ENCODE measurements around the gene SEMA4F. TPM values are rescaled to one million over a fixed set of nuclear protein-coding genes. Genes with fewer than 3 reads are reported as not detected.

Gene SEMA4F
- total RNA-seq, 1 experiment from 2014 or later, result 6.6 TPM

- Histone ChIP-seq H3K14ac (ENCODE audit: insufficient read depth, low read length) (no peak overlapping the region), H3K79me2 (ENCODE audit: insufficient read depth, low read length) (no peaks in the 10 kb centered on the region), H3K79me1 (ENCODE audit: insufficient read depth, low read depth, low read length, poor library complexity, severe bottlenecking) (no peaks in the 10 kb centered on the region), H3K9me3 (ENCODE audit: control insufficient read depth, low read depth, low read length) (no peaks in the 10 kb centered on the region), H4K20me1 (ENCODE audit: control insufficient read depth, insufficient read depth, insufficient read length) (no peaks in the 10 kb centered on the region), H2BK12ac (ENCODE audit: insufficient read length, low read depth, low read length) (no peak overlapping the region), H3K23ac (ENCODE audit: insufficient read length, low read depth, low read length) (no peak overlapping the region), H4K91ac (ENCODE audit: insufficient read length, low read depth, low read length) (no peak overlapping the region), H2BK5ac (ENCODE audit: insufficient read length, low read length) (no peak overlapping the region), H3K56ac (ENCODE audit: insufficient read length, low read depth, low read length) (no peak overlapping the region), H4K5ac (ENCODE audit: insufficient read length, low read depth, low read length) (no peak overlapping the region), H3K4ac (ENCODE audit: low read depth, low read length) (no peak overlapping the region), H2AK5ac (ENCODE audit: insufficient read length, low read length) (no peak overlapping the region), H3K9ac (ENCODE audit: extremely low read depth, insufficient read length, low read length) (no peak overlapping the region), H3K27ac (ENCODE audit: insufficient read length, low read depth, low read length) (no peak overlapping the region), H4K8ac (replicated peaks; ENCODE audit: insufficient read length, low read depth, low read length) (no peak overlapping the region), H2AFZ (ENCODE audit: low read length) (no peak overlapping the region), H3K23me2 (ENCODE audit: insufficient read length, low read depth, low read length, poor library complexity, severe bottlenecking) (no peaks in the 10 kb centered on the region), H3K4me2 (ENCODE audit: insufficient read depth, insufficient read length, low read length) (no peak overlapping the region), H3K27me3 (ENCODE audit: insufficient read depth, low read length) (no peaks in the 10 kb centered on the region), H3T11ph (ENCODE audit: low read length) (no peak overlapping the region), H2BK120ac (ENCODE audit: low read depth, low read length, poor library complexity, severe bottlenecking) (no peak overlapping the region), H3K4me1 (ENCODE audit: insufficient read depth, low read length) (no peaks in the 10 kb centered on the region), H2BK20ac (ENCODE audit: low read depth, low read length, poor library complexity, severe bottlenecking) (no peak overlapping the region), H3K18ac (ENCODE audit: insufficient read length, low read depth, low read length) (no peak overlapping the region), H2BK15ac (ENCODE audit: low read depth, low read length) (no peak overlapping the region)
- no CpG with 5 or more reads among the region's 13 CpGs for WGBS (ENCODE audit: extremely low coverage, insufficient read length, low lambda C conversion rate)
- Mint-ChIP-seq H3K9me3 (peaks cover 2 to 13% of the 10 kb centered on the region in 2 experiments; a peak in 2 of 5 replicates), H3K36me3 (ENCODE audit: insufficient read depth in 1 of 3, low read depth in 3 of 3) (no peaks in the 10 kb centered on the region), H3K27ac (no peak overlapping the region), H3K27me3 (ENCODE audit: low read depth) (peaks cover 17% of the 10 kb centered on the region), H3K4me3 (peak overlapping the region in 1 of 2 experiments; percentile 6; a peak in 1 of 5 replicates), H3K4me1 (peaks cover 16 to 18% of the 10 kb centered on the region in 2 experiments)
- no peak for DNase-seq
- TF ChIP-seq, protein P1, sequence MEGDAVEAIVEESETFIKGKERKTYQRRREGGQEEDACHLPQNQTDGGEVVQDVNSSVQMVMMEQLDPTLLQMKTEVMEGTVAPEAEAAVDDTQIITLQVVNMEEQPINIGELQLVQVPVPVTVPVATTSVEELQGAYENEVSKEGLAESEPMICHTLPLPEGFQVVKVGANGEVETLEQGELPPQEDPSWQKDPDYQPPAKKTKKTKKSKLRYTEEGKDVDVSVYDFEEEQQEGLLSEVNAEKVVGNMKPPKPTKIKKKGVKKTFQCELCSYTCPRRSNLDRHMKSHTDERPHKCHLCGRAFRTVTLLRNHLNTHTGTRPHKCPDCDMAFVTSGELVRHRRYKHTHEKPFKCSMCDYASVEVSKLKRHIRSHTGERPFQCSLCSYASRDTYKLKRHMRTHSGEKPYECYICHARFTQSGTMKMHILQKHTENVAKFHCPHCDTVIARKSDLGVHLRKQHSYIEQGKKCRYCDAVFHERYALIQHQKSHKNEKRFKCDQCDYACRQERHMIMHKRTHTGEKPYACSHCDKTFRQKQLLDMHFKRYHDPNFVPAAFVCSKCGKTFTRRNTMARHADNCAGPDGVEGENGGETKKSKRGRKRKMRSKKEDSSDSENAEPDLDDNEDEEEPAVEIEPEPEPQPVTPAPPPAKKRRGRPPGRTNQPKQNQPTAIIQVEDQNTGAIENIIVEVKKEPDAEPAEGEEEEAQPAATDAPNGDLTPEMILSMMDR (conservative IDR thresholded peaks at IDR 0.05), result no peak
These were observed 7.1 kb upstream of the SEMA4F start for GRCh38 chr2:74646834-74647482.

Data from H9 (cell line).